ENCODE results near the gene ATG16L2.

Gene ATG16L2, protein sequence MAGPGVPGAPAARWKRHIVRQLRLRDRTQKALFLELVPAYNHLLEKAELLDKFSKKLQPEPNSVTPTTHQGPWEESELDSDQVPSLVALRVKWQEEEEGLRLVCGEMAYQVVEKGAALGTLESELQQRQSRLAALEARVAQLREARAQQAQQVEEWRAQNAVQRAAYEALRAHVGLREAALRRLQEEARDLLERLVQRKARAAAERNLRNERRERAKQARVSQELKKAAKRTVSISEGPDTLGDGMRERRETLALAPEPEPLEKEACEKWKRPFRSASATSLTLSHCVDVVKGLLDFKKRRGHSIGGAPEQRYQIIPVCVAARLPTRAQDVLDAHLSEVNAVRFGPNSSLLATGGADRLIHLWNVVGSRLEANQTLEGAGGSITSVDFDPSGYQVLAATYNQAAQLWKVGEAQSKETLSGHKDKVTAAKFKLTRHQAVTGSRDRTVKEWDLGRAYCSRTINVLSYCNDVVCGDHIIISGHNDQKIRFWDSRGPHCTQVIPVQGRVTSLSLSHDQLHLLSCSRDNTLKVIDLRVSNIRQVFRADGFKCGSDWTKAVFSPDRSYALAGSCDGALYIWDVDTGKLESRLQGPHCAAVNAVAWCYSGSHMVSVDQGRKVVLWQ

DNA sequence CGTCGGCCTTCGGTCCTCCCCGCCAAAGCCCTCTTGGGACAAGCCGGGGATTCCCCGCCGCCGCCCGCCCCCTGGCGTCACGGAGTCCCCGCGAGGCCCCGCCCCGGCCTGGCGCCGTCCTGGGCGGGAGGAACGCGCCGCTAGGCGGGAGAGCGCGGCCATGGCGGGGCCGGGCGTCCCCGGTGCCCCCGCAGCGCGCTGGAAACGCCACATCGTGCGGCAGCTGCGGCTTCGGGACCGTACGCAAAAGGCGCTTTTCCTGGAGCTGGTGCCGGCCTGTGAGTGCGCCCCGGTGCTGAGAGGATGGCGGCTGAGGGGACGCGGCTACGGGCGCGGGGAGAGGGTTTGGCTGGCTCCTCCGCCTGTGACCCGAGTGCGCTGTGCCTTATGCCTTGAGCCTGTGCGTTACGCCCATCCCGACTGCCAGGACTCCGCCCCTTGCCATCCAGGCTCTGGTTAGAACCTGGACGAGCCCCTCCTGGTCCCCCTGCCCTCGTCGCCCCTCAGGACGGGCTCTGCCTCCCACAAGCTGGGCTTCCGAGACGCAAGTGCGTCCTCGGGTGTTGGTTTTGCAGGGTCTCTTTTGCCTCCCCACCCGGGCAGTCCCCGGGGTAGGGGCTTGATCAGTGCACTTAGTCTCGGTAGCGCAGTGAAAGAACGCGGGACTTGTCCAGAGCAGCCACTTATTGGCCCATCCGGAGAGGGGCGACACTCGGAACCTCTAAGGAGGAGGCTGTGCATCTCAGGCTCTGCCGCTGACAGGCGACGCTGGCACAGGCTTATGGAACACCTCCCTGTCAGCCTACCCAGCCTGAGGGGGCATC lies at the start of gene ATG16L2:
ATG16L2 (plus strand) TSS at position 126 of the 824 bp plus-strand sequence; CDS start at position 161, 35 bp downstream.
- peak; percentile 82 for DNase-seq (ENCODE audit: low spot score)

DNA sequence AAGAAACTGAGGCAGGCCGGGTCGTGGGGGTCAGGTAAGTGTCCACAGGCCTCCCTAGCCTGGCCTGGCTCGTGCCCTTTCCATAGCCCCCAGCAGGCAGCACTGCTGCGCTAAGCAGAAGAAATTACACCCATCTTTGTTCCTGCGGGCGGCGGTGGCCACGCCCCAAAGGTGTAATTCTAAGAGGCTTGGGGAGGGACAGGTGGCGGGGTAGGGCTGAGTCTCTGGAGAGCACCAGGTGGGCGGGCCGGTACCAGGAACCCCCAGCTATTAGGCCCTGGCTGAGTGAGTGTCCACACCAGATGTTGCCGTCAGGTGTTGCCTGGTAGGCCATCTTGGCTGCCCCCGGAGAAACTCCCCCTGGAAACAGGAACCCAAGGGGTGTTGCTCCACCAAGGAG lies 49.7 kb upstream of the ATG16L2 start:
- DNase-seq (ENCODE audit: low spot score), result no peak

DNA sequence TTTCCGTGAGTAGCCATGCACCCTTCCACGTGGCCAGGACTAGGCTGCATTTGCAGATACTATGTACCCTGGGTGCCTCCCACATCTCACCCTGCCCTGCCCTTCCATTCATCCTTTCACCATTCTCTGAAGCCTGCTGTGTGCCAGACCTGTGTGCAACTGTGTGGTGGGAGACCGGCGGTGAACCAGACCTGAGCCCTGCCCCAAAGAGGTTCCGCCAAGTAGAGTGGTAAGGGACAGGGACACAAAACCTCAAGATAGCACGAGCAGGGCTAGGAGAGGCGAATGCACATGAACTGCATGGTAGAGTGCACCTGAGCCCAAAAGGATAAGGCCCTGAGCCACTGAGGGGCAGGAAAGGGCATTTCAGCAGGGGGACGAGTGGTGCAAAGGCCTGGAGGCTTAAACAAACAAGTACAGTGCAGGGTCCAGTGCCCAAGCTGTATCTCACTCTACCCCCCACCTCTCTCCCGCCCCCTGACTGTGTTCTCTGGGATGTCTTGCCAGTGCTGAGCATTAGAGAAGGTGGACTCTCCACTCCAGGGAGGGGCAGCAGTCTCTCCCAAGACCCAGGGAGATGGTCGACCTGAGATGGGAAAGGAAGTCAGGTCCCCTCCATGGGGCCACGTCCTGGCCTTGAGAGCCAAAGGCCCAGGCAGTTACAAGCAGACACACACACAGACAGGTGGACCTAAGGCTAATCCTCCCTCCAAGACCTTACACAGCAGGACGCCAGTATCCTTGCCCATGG lies 47.9 kb upstream of the ATG16L2 start:
- no peak for DNase-seq (ENCODE audit: low spot score)

- no peak for DNase-seq (ENCODE audit: low spot score)
Measured at GRCh38 chr11:72767203-72768062, 46.8 kb upstream of the ATG16L2 start.

GRCh38 chr11:72768581-72768980 lies 45.6 kb upstream of the ATG16L2 start:
- no peak for DNase-seq (ENCODE audit: low spot score)

GRCh38 chr11:72769680-72770079 lies 44.5 kb upstream of the ATG16L2 start:
- DNase-seq (ENCODE audit: low spot score), result no peak

- DNase-seq (ENCODE audit: low spot score), result no peak
Measured at GRCh38 chr11:72770799-72771198, 43.4 kb upstream of the ATG16L2 start.

- DNase-seq (ENCODE audit: low spot score), result no peak
Measured at GRCh38 chr11:72771507-72771906, 42.7 kb upstream of the ATG16L2 start.

DNA sequence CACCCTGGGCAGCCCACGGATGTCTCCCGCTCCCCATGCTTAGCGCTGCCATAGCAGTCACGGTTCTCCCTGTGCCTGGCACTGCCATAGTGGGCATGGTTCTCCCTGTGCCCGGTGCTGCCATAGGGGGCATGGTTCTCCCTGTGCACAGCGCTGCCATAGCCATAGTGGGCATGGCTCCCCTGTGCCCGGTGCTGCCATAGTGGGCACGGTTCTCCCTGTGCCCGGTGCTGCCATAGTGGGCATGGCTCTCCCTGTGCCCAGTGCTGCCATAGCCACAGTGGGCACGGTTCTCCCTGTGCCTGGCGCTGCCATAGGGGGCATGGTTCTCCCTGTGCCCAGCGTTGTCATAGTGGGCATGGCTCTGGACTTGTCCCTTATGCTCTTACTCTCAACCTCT lies 42.2 kb upstream of the ATG16L2 start:
- no peak for DNase-seq (ENCODE audit: low spot score)

GRCh38 chr11:72773291-72773690 lies 40.9 kb upstream of the ATG16L2 start:
- DNase-seq (ENCODE audit: low spot score), result no peak

DNA sequence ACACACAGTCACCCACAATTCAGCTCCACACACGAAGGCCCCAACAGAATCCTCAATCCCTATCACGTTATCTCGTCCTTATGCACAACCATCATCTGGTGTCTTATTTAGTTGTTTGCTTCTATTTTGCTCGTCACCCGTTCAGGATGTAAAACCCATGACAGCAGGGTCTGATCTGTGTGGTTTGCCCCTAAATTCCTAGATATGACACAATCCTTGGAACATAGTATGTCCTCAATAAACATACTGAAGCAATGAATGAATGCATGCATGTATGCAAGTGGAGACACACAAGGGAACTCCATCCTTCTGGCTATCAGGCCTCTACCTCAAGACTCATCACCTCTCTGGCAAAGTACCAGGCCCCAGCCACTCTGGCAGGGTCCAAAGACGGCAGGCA lies 40.5 kb upstream of the ATG16L2 start:
- no peak for DNase-seq (ENCODE audit: low spot score)

- no peak for DNase-seq (ENCODE audit: low spot score)
Measured at GRCh38 chr11:72774499-72774898, 39.7 kb upstream of the ATG16L2 start.

DNA sequence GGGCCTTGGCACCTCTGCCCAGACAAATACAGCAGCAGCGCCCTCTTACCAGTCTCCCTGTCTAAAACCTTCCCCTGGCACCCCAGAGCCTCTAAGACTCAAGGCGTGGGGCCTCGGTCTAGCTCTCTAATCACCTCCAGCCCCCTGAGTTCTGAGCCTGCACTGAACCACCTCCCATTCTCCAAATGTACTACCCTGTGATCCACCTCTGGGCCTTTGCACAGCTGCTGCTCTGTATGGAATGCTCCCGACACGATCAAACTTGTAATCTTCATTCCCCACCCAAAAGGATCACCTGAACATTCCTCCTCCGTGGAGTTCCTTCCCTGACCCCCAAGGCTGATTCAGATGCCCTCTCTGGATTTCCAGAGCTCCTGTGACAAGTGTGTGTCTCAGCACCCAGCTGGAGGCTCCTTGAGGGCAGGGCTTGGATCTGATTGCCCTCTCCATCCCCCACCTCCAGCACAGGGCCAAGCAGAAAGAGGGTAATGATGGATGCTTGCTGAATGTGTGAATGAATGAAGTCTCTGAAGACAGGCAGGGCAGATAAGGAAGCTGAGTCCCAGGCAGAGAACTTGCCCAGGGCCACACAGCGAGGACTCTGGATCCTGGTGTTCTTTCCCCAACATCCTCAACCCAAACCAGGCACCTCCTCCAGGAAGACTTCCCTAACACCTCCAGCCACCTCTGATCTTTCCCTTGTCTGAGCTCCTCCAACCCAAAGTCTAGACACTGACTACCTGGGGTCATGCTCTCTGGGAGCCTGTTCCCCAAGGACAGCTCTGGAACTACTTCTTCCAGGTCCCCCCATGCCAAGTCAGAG lies 38.7 kb upstream of the ATG16L2 start:
- no peak for DNase-seq (ENCODE audit: low spot score)

GRCh38 chr11:72776117-72776843 lies 37.9 kb upstream of the ATG16L2 start:
- no peak for DNase-seq (ENCODE audit: low spot score)

- DNase-seq (ENCODE audit: low spot score), result no peak
Measured at GRCh38 chr11:72776844-72777754, 37.1 kb upstream of the ATG16L2 start.

DNA sequence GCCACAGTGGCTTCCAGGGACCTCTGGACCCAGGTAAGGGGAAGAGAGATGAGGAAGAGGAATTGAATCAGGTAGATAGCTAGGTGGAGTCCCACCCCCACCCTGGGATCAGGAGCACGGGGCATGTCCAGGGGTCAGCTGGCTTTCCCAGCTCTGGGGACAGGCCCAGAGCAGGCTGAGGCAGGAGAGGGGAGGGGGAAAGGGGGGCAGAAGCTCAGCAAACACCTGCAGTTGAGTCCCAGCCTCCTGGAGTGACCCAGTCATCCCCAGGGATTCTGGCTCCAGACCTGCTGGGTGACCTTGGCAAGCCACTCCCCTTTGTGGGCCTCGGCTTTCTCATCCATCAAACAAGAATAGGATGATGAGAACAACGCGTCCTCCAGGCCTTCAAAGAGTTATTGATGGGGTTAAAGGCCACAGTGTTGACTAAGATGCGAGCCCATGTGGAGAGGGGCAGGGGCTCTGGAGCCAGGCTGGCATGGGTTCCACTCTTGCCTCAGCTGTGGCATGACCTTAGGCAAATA lies 36.4 kb upstream of the ATG16L2 start:
- DNase-seq (ENCODE audit: low spot score), result no peak

GRCh38 chr11:72778535-72779494 lies 35.4 kb upstream of the ATG16L2 start:
- no peak for DNase-seq (ENCODE audit: low spot score)

All from CD4-positive, alpha-beta T cell treated with Interleukin-6 at 100 ng/mL for 8 hours (primary cell).